Measurements from ENCODE around the gene COX14.

The COX14 gene

GRCh38 chr12:50090391-50090790 lies 21.6 kb upstream of the COX14 start:
- H3K9ac ChIP-seq (ENCODE audit: insufficient read length, low read depth): no peak overlapping the region
- no peak for TF ChIP-seq YY1 (IDR thresholded peaks at IDR 0.05; ENCODE audit: insufficient read depth, insufficient read length)
- no peak for TF ChIP-seq ZNF274 (IDR thresholded peaks at IDR 0.05; ENCODE audit: low read depth, low read length)
- no peak for TF ChIP-seq SUZ12 (IDR thresholded peaks at IDR 0.05; ENCODE audit: extremely low read depth, insufficient read depth, insufficient read length)

GRCh38 chr12:50097952-50098351 lies 14.1 kb upstream of the COX14 start:
- H3K36me3 ChIP-seq (ENCODE audit: insufficient read depth, insufficient read length, low read length): peaks cover 89% of the 10 kb centered on the region
- no peak for TF ChIP-seq ZNF274 (IDR thresholded peaks at IDR 0.05; ENCODE audit: low read depth, low read length)
- TF ChIP-seq SUZ12 (IDR thresholded peaks at IDR 0.05; ENCODE audit: extremely low read depth, insufficient read depth, insufficient read length): no peak
- TF ChIP-seq YY1 (IDR thresholded peaks at IDR 0.05; ENCODE audit: insufficient read depth, insufficient read length): no peak
- no peak overlapping the region for H3K4me3 ChIP-seq (ENCODE audit: insufficient read length, low read depth)
- H3K9ac ChIP-seq (ENCODE audit: insufficient read length, low read depth): no peak overlapping the region
- DNase-seq (ENCODE audit: low read depth, low spot score): no peak
- H3K27me3 ChIP-seq (ENCODE audit: insufficient read depth, insufficient read length): no peaks in the 10 kb centered on the region
- no peaks in the 10 kb centered on the region for H3K9me3 ChIP-seq (ENCODE audit: insufficient read depth, low read length)
- peaks cover 9% of the 10 kb centered on the region for H3K4me1 ChIP-seq (ENCODE audit: insufficient read depth, insufficient read length)

More at GRCh38 chr12:50090391-50090790, 21.6 kb upstream of the COX14 start:
- no peaks in the 10 kb centered on the region for H3K9me3 ChIP-seq (ENCODE audit: insufficient read depth, low read length)
- H3K4me3 ChIP-seq (ENCODE audit: insufficient read length, low read depth): no peak overlapping the region
- no peaks in the 10 kb centered on the region for H3K4me1 ChIP-seq (ENCODE audit: insufficient read depth, insufficient read length)
- no peak for DNase-seq (ENCODE audit: low read depth, low spot score)
- H3K27me3 ChIP-seq (ENCODE audit: insufficient read depth, insufficient read length): no peaks in the 10 kb centered on the region
- peaks cover 92% of the 10 kb centered on the region for H3K36me3 ChIP-seq (ENCODE audit: insufficient read depth, insufficient read length, low read length)

GRCh38 chr12:50099302-50100008 lies 12.6 kb upstream of the COX14 start:
- H3K36me3 ChIP-seq (ENCODE audit: insufficient read depth, insufficient read length, low read length): peaks cover 74% of the 10 kb centered on the region
- no peak for TF ChIP-seq YY1 (IDR thresholded peaks at IDR 0.05; ENCODE audit: insufficient read depth, insufficient read length)
- no peak for TF ChIP-seq SUZ12 (IDR thresholded peaks at IDR 0.05; ENCODE audit: extremely low read depth, insufficient read depth, insufficient read length)
- no peak for TF ChIP-seq ZNF274 (IDR thresholded peaks at IDR 0.05; ENCODE audit: low read depth, low read length)
- no peaks in the 10 kb centered on the region for H3K9me3 ChIP-seq (ENCODE audit: insufficient read depth, low read length)
- H3K4me1 ChIP-seq (ENCODE audit: insufficient read depth, insufficient read length): peaks cover 11% of the 10 kb centered on the region
- H3K9ac ChIP-seq (ENCODE audit: insufficient read length, low read depth): no peak overlapping the region
- H3K27me3 ChIP-seq (ENCODE audit: insufficient read depth, insufficient read length): no peaks in the 10 kb centered on the region
- DNase-seq (ENCODE audit: low read depth, low spot score): no peak
- H3K4me3 ChIP-seq (ENCODE audit: insufficient read length, low read depth): no peak overlapping the region

- Histone ChIP-seq H3K4me1 (ENCODE audit: insufficient read depth, insufficient read length) (peaks cover 11% of the 10 kb centered on the region), H3K9ac (ENCODE audit: insufficient read length, low read depth) (no peak overlapping the region), H3K4me3 (ENCODE audit: insufficient read length, low read depth) (no peak overlapping the region), H3K27me3 (ENCODE audit: insufficient read depth, insufficient read length) (no peaks in the 10 kb centered on the region), H3K36me3 (ENCODE audit: insufficient read depth, insufficient read length, low read length) (peaks cover 65% of the 10 kb centered on the region), H3K9me3 (ENCODE audit: insufficient read depth, low read length) (no peaks in the 10 kb centered on the region)
- TF ChIP-seq SUZ12 (IDR thresholded peaks at IDR 0.05; ENCODE audit: extremely low read depth, insufficient read depth, insufficient read length) (no peak), YY1 (IDR thresholded peaks at IDR 0.05; ENCODE audit: insufficient read depth, insufficient read length) (no peak), ZNF274 (IDR thresholded peaks at IDR 0.05; ENCODE audit: low read depth, low read length) (no peak)
- no peak for DNase-seq (ENCODE audit: low read depth, low spot score)
Measured at GRCh38 chr12:50100561-50100960, 11.5 kb upstream of the COX14 start.

GRCh38 chr12:50101663-50102062 lies 10.4 kb upstream of the COX14 start:
- Histone ChIP-seq H3K36me3 (ENCODE audit: insufficient read depth, insufficient read length, low read length) (peaks cover 54% of the 10 kb centered on the region), H3K9me3 (ENCODE audit: insufficient read depth, low read length) (no peaks in the 10 kb centered on the region), H3K4me1 (ENCODE audit: insufficient read depth, insufficient read length) (peaks cover 9% of the 10 kb centered on the region), H3K27me3 (ENCODE audit: insufficient read depth, insufficient read length) (no peaks in the 10 kb centered on the region), H3K4me3 (ENCODE audit: insufficient read length, low read depth) (no peak overlapping the region), H3K9ac (ENCODE audit: insufficient read length, low read depth) (no peak overlapping the region)
- no peak for TF ChIP-seq YY1 (IDR thresholded peaks at IDR 0.05; ENCODE audit: insufficient read depth, insufficient read length)
- no peak for TF ChIP-seq SUZ12 (IDR thresholded peaks at IDR 0.05; ENCODE audit: extremely low read depth, insufficient read depth, insufficient read length)
- no peak for TF ChIP-seq ZNF274 (IDR thresholded peaks at IDR 0.05; ENCODE audit: low read depth, low read length)
- DNase-seq (ENCODE audit: low read depth, low spot score): peak; percentile 70

- peaks cover 49% of the 10 kb centered on the region for H3K36me3 ChIP-seq (ENCODE audit: insufficient read depth, insufficient read length, low read length)
- no peak overlapping the region for H3K9ac ChIP-seq (ENCODE audit: insufficient read length, low read depth)
- no peak for DNase-seq (ENCODE audit: low read depth, low spot score)
- H3K4me1 ChIP-seq (ENCODE audit: insufficient read depth, insufficient read length): peaks cover 9% of the 10 kb centered on the region
- H3K27me3 ChIP-seq (ENCODE audit: insufficient read depth, insufficient read length): no peaks in the 10 kb centered on the region
- TF ChIP-seq ZNF274 (IDR thresholded peaks at IDR 0.05; ENCODE audit: low read depth, low read length): no peak
- TF ChIP-seq SUZ12 (IDR thresholded peaks at IDR 0.05; ENCODE audit: extremely low read depth, insufficient read depth, insufficient read length): no peak
- TF ChIP-seq YY1 (IDR thresholded peaks at IDR 0.05; ENCODE audit: insufficient read depth, insufficient read length): no peak
- H3K9me3 ChIP-seq (ENCODE audit: insufficient read depth, low read length): no peaks in the 10 kb centered on the region
- H3K4me3 ChIP-seq (ENCODE audit: insufficient read length, low read depth): no peak overlapping the region
Measured at GRCh38 chr12:50102131-50102531, 9.9 kb upstream of the COX14 start.

GRCh38 chr12:50102646-50103309 lies 9.3 kb upstream of the COX14 start:
- H3K36me3 ChIP-seq (ENCODE audit: insufficient read depth, insufficient read length, low read length): peaks cover 43% of the 10 kb centered on the region
- H3K27me3 ChIP-seq (ENCODE audit: insufficient read depth, insufficient read length): no peaks in the 10 kb centered on the region
- H3K9ac ChIP-seq (ENCODE audit: insufficient read length, low read depth): no peak overlapping the region
- peaks cover 9% of the 10 kb centered on the region for H3K4me1 ChIP-seq (ENCODE audit: insufficient read depth, insufficient read length)
- TF ChIP-seq SUZ12 (IDR thresholded peaks at IDR 0.05; ENCODE audit: extremely low read depth, insufficient read depth, insufficient read length): no peak
- no peak for TF ChIP-seq ZNF274 (IDR thresholded peaks at IDR 0.05; ENCODE audit: low read depth, low read length)
- no peak for TF ChIP-seq YY1 (IDR thresholded peaks at IDR 0.05; ENCODE audit: insufficient read depth, insufficient read length)
- no peak for DNase-seq (ENCODE audit: low read depth, low spot score)
- H3K4me3 ChIP-seq (ENCODE audit: insufficient read length, low read depth): no peak overlapping the region
- H3K9me3 ChIP-seq (ENCODE audit: insufficient read depth, low read length): no peaks in the 10 kb centered on the region

Measured in NT2/D1 (cell line).